Islet precursor cell (in vitro differentiated cells): ENCODE measurements around the gene PGM1.

Source experiments
- DNase-seq: peaks from one replicate; pipeline ENCODE4 v3.0.0-alpha.2; 2018

PGM1 gene

GRCh38 chr1:63601463-63601862 lies 8.3 kb downstream of the PGM1 start:
- no peak for DNase-seq

GRCh38 chr1:63601912-63602311 lies 8.7 kb downstream of the PGM1 start:
- no peak for DNase-seq

DNA sequence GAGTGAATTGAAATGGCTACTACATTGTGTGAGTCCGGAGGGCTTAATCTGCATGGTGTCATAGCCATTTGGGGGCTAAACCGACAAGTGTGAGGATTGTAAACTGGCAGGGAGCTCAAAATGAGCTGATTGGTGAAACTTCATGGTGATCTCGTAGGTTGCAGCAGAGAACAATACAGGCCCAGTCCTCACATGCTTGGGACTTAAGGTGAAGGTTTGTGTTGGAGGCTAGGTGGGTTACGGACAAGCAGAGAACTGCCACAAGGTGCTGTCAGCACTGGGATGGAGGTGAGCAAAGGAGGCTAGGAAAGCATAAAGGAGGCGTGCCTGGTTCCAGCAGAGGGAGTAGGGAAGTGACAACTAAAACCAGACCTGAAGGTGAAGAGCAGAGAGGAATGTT lies 9.4 kb downstream of the PGM1 start:
- no peak for DNase-seq

DNA sequence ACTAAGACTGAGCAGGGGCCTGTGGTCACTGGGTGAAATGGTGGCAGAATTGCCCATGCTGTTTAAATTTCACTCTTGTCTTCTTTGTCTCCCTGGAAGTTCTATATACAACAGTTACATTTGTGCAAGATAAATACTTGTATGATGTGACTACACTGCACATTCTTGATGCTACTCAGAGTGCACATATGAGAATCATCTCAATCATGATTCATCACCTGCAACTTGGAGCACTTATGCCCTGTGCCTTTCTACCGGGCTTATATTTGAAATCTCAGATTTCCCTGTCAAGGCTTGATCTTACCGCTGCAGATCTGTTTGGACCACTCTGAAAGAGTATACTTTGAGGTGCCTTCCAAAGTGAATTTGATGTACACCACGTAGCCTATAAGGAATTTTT lies 10.6 kb downstream of the PGM1 start:
- DNase-seq = no peak

DNA sequence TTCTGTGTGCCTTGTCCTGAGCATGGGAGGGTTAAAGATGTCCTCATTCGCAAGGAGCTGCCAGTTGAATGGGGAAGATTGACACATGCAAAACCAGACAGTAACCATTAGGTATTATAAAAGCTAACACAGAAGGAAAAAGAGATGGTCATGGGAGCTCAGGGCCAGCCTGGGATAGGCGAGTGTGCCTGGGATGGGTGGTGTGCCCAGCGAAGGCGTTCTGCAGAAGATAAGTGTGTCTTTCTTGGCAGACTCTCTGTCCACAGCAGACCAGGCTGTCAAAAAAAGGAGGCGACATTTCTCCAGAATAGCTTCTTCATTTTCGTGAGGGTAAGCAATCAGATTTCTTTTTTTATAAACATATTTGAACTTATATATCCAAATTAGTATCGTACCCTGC lies 14.1 kb downstream of the PGM1 start:
- DNase-seq = no peak

- peak; percentile 93 for DNase-seq
Observed at GRCh38 chr1:63611231-63611630, 18.0 kb downstream of the PGM1 start.

DNA sequence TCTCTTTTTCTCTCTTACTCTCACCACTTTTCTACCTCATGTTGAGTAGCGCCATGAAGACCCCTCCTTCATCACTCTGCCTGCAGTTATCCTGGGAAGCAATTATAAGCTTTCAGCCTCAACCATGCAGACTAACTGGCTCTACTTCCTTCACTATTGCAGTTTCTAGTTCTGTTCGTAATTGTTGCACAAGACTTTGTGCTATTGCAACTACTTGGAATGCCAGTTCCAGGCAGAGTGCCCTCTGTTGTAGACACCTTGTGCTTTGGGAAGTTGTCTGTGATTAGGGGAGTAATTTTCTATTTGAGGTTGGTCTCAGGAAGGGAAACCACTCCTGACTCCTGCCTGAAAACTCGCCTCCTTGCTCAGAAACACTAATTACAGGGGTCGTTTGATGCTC lies 19.4 kb downstream of the PGM1 start:
- peak; percentile 73 for DNase-seq

- no peak for DNase-seq
Observed at GRCh38 chr1:63612971-63613370, 19.8 kb downstream of the PGM1 start.

- peak; percentile 74 for DNase-seq
Observed at GRCh38 chr1:63615768-63616420, 22.7 kb downstream of the PGM1 start.

- peak; percentile 33 for DNase-seq
Observed at GRCh38 chr1:63617450-63617849, 24.2 kb downstream of the PGM1 start.

DNA sequence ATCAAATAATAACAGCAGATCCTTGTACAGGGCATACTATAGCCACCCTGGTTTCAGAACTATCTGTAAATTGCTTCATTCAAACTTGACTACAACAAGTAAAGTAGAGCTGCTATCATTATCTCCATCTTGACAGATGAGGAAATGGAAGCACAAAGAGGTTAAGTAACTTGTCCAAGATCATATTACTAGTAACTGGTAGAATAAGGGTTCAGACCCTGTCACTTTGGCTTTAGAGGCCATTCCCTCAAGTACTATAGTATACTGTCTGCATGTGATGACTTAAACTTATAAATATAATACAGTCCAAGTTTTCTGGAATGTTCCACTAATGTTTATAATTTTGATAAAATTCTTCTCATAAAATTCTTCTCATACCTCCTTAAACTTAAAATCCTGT lies 24.8 kb downstream of the PGM1 start:
- DNase-seq = no peak

- no peak for DNase-seq
Observed at GRCh38 chr1:63619558-63619957, 26.3 kb downstream of the PGM1 start.

DNA sequence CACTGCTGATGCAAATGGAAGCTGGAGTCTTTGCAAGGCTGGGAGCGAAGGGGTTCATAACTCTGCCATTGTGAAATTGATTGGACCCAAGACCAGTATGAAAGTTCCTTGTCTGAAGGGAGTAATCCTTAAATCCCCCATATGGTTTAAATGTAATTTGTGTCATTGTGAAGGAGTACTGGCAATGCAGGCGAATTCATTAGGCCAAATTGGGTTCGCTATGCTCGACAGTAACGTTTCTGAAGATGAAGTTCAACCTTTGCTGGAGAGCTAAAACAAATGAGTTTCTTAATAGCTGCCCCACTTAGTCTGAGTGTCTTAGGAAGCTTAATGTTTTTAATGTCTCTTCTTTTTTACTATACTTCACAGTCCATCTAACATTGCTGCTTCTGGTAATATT lies 27.5 kb downstream of the PGM1 start:
- DNase-seq = peak; percentile 19

GRCh38 chr1:63621075-63621474 lies 27.9 kb downstream of the PGM1 start:
- no peak for DNase-seq

DNA sequence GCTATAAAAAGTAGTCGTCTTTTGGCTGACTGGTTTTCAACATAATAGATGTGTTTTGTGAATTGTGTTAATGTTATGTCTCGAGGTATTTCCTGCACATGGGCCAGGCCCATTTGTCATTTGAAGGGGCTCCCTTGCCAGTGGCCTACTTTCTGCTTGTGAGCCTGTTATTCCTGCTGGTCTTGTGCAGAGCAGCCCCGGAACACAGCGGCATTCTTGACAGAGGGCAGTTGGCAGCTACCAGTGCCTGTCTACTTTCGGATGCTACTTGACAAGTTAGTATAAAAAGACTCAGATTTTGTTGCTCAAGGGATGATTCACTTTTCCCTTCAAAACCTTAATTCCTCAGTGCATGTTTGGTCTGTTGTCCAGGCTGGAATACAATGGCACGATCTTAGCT lies 28.5 kb downstream of the PGM1 start:
- DNase-seq = peak; percentile 35

GRCh38 chr1:63622849-63623566 lies 29.8 kb downstream of the PGM1 start:
- DNase-seq = peak; percentile 45

DNA sequence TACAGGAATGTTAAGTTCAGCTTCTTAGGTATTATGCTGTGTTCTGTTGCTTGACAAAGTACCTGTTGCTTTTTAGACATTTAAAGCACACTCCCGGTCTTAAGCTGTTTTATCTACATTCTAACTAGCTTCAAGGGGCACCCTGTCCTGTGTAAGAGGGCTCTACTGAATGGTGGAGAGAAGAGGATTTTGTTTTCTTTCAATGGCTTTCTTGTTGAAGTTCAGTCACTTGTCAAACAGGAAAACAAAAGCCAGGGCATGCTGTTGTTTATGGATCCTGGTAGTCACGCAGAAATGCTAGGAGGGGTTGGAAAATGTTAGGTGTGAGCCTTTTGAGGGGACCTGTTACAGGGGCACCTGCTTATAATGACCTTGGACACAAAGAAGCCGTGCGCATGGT lies 30.7 kb downstream of the PGM1 start:
- peak; percentile 49 for DNase-seq

GRCh38 chr1:63624911-63625310 lies 31.7 kb downstream of the PGM1 start:
- DNase-seq = no peak

GRCh38 chr1:63626222-63626621 lies 33.0 kb downstream of the PGM1 start:
- DNase-seq = no peak

- peak; percentile 11 for DNase-seq
Observed at GRCh38 chr1:63628607-63629006, 35.4 kb downstream of the PGM1 start.

DNA sequence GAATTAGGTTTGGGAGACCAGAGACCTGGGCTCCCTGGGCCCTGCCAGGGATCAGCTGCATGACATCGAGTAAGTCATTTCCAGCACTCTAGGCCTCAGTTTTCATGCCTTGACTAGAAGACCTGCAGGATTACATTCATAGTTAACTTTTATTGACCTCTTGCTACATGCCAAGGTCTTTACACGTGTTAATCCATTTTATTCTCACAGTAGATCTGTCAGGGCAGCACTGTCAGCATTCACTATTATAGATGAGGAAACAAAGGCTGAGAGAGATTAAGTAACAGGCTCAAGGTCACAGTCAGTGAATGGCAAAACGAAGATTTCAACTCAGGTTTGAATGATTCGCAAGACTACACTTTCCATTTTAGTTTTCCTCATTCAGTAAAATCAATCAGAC lies 37.0 kb downstream of the PGM1 start:
- DNase-seq = no peak

GRCh38 chr1:63630666-63631065 lies 37.5 kb downstream of the PGM1 start:
- DNase-seq = no peak

GRCh38 chr1:63632110-63632509 lies 38.9 kb downstream of the PGM1 start:
- DNase-seq = peak; percentile 19

DNA sequence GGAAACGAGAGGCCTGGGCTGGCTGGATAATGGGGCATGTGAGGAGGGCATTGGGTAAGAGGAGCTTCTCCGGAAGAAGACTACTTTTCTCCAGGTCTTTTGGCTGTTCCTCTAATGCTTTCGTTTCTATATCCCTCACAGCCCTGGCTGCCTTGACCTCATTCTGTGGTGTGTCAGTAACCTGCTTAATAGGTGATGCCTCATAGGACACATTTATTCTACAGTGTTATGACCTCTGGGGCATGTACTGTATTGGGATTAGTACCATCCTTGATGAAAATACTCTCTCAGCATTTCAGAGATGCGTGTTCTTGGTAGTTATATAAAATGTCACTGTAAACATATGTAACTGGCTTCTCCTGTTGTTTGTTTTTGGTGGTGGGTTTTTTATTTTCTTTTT lies 40.1 kb downstream of the PGM1 start:
- DNase-seq = peak; percentile 22

- DNase-seq = peak; percentile 22
Observed at GRCh38 chr1:63634471-63634870, 41.3 kb downstream of the PGM1 start.
